Activated T-cell treated with anti-CD3 and anti-CD28 coated beads, Interleukin-2, amount 50 U/mL, for 24 hours (primary cell): ENCODE measurements around the gene NPHS1.

Experiments
- DNase-seq: peaks from one replicate; pipeline ENCODE4 v3.0.0-alpha.2; 2020
- H3K27ac Mint-ChIP-seq: 2 replicates; pipeline ENCODE4 v1.8.0; 2020; ENCODE audit warnings: mild to moderate bottlenecking, mixed read lengths
- H3K27me3 Mint-ChIP-seq: 2 replicates; pipeline ENCODE4 v1.8.0; 2020; ENCODE audit warnings: mixed read lengths
- H3K36me3 Mint-ChIP-seq: 2 replicates; pipeline ENCODE4 v1.8.0; 2020; ENCODE audit warnings: low read depth, mixed read lengths
- H3K4me1 Mint-ChIP-seq: 2 replicates; pipeline ENCODE4 v1.8.0; 2020; ENCODE audit warnings: low read depth, mixed read lengths
- H3K4me3 Mint-ChIP-seq: 2 replicates; pipeline ENCODE4 v1.8.0; 2020; ENCODE audit warnings: mild to moderate bottlenecking, moderate library complexity, mixed read lengths
- H3K9me3 Mint-ChIP-seq: 2 replicates; pipeline ENCODE4 v1.8.0; 2020; ENCODE audit warnings: mixed read lengths

The NPHS1 gene

GRCh38 chr19:35868172-35868822 is 16.0 kb upstream of the NPHS1 start, which contains the start of gene APLP1:
Gene APLP1, plus strand, starts transcription at chr19:35868574. Its CDS starts 63 bp downstream, at chr19:35868637.
- no peak within 1 kb of the TSS for H3K27ac Mint-ChIP-seq
- peaks cover 58% of the 10 kb centered on the region for H3K27me3 Mint-ChIP-seq

GRCh38 chr19:35863018-35863417 is 10.7 kb upstream of the NPHS1 start:
- Mint-ChIP-seq H3K4me3 (no peak overlapping the region), H3K9me3 (no peaks in the 10 kb centered on the region), H3K36me3 (no peaks in the 10 kb centered on the region), H3K27me3 (peaks cover 70% of the 10 kb centered on the region), H3K4me1 (peaks cover 4% of the 10 kb centered on the region), H3K27ac (no peak overlapping the region)
- no peak for DNase-seq

More at GRCh38 chr19:35868172-35868822, 16.0 kb upstream of the NPHS1 start, which contains the start of gene APLP1:
- DNase-seq, result peak; percentile 85
- Mint-ChIP-seq H3K36me3 (no peaks in the 10 kb centered on the region), H3K4me1 (peaks cover 14% of the 10 kb centered on the region), H3K4me3 (peak within 1 kb of the TSS; percentile 45), H3K9me3 (no peaks in the 10 kb centered on the region)

- Mint-ChIP-seq H3K27ac (no peak overlapping the region), H3K4me3 (no peak overlapping the region), H3K9me3 (no peaks in the 10 kb centered on the region), H3K4me1 (peaks cover 4% of the 10 kb centered on the region), H3K27me3 (peaks cover 70% of the 10 kb centered on the region), H3K36me3 (no peaks in the 10 kb centered on the region)
- no peak for DNase-seq
Measured at GRCh38 chr19:35862528-35862927, 10.2 kb upstream of the NPHS1 start.

GRCh38 chr19:35861640-35862160 is 9.4 kb upstream of the NPHS1 start:
- H3K27ac Mint-ChIP-seq, result no peak overlapping the region
- H3K36me3 Mint-ChIP-seq, result no peaks in the 10 kb centered on the region
- peaks cover 73% of the 10 kb centered on the region for H3K27me3 Mint-ChIP-seq
- H3K9me3 Mint-ChIP-seq, result no peaks in the 10 kb centered on the region
- no peak overlapping the region for H3K4me3 Mint-ChIP-seq
- peaks cover 12% of the 10 kb centered on the region for H3K4me1 Mint-ChIP-seq
- DNase-seq, result no peak

- Mint-ChIP-seq H3K36me3 (no peaks in the 10 kb centered on the region), H3K27ac (no peak overlapping the region), H3K4me3 (no peak overlapping the region), H3K4me1 (peaks cover 12% of the 10 kb centered on the region), H3K9me3 (no peaks in the 10 kb centered on the region), H3K27me3 (peaks cover 69% of the 10 kb centered on the region)
- DNase-seq, result no peak
Measured at GRCh38 chr19:35860818-35861639, 8.7 kb upstream of the NPHS1 start.

GRCh38 chr19:35860436-35860817 is 8.1 kb upstream of the NPHS1 start:
- no peaks in the 10 kb centered on the region for H3K36me3 Mint-ChIP-seq
- no peak for DNase-seq
- peaks cover 12% of the 10 kb centered on the region for H3K4me1 Mint-ChIP-seq
- peaks cover 70% of the 10 kb centered on the region for H3K27me3 Mint-ChIP-seq
- H3K9me3 Mint-ChIP-seq, result no peaks in the 10 kb centered on the region
- no peak overlapping the region for H3K4me3 Mint-ChIP-seq
- H3K27ac Mint-ChIP-seq, result no peak overlapping the region

GRCh38 chr19:35859414-35859813 is 7.1 kb upstream of the NPHS1 start:
- peaks cover 75% of the 10 kb centered on the region for H3K27me3 Mint-ChIP-seq
- no peak overlapping the region for H3K27ac Mint-ChIP-seq
- H3K36me3 Mint-ChIP-seq, result no peaks in the 10 kb centered on the region
- H3K4me3 Mint-ChIP-seq, result no peak overlapping the region
- H3K9me3 Mint-ChIP-seq, result no peaks in the 10 kb centered on the region
- DNase-seq, result no peak
- H3K4me1 Mint-ChIP-seq, result peaks cover 12% of the 10 kb centered on the region

GRCh38 chr19:35858311-35858710 is 6.0 kb upstream of the NPHS1 start:
- peaks cover 80% of the 10 kb centered on the region for H3K27me3 Mint-ChIP-seq

GRCh38 chr19:35856546-35857149 is 4.3 kb upstream of the NPHS1 start, which contains the start of gene KIRREL2:
Gene KIRREL2, plus strand, starts transcription at chr19:35856911. Its CDS starts 209 bp downstream, at chr19:35857120.
- peak; percentile 72 for DNase-seq
- Mint-ChIP-seq H3K4me3 (peak within 1 kb of the TSS; percentile 74), H3K9me3 (no peaks in the 10 kb centered on the region), H3K27ac (no peak within 1 kb of the TSS), H3K4me1 (peaks cover 15% of the 10 kb centered on the region), H3K36me3 (no peaks in the 10 kb centered on the region), H3K27me3 (peaks cover 82% of the 10 kb centered on the region)

More at GRCh38 chr19:35858311-35858710, 6.0 kb upstream of the NPHS1 start:
- no peak for DNase-seq
- Mint-ChIP-seq H3K9me3 (no peaks in the 10 kb centered on the region), H3K4me3 (no peak overlapping the region), H3K36me3 (no peaks in the 10 kb centered on the region), H3K27ac (no peak overlapping the region), H3K4me1 (peaks cover 12% of the 10 kb centered on the region)

- no peak for DNase-seq
- Mint-ChIP-seq H3K36me3 (no peaks in the 10 kb centered on the region), H3K27ac (no peak overlapping the region), H3K4me1 (peaks cover 14% of the 10 kb centered on the region), H3K9me3 (no peaks in the 10 kb centered on the region), H3K27me3 (peaks cover 75% of the 10 kb centered on the region), H3K4me3 (no peak overlapping the region)
Measured at GRCh38 chr19:35853038-35853756, 893 bp upstream of the NPHS1 start.

- Mint-ChIP-seq H3K4me3 (no peak overlapping the region), H3K27ac (no peak overlapping the region), H3K4me1 (peaks cover 9% of the 10 kb centered on the region), H3K36me3 (no peaks in the 10 kb centered on the region), H3K9me3 (no peaks in the 10 kb centered on the region), H3K27me3 (peaks cover 71% of the 10 kb centered on the region)
- DNase-seq, result no peak
Measured at GRCh38 chr19:35851213-35852028, 883 bp downstream of the NPHS1 start.

GRCh38 chr19:35848919-35849505 is 3.3 kb downstream of the NPHS1 start:
- Mint-ChIP-seq H3K4me1 (peaks cover 25% of the 10 kb centered on the region), H3K4me3 (no peak overlapping the region), H3K36me3 (no peaks in the 10 kb centered on the region), H3K9me3 (no peaks in the 10 kb centered on the region), H3K27me3 (peaks cover 77% of the 10 kb centered on the region), H3K27ac (no peak overlapping the region)
- no peak for DNase-seq

GRCh38 chr19:35848486-35848885 is 3.8 kb downstream of the NPHS1 start:
- Mint-ChIP-seq H3K27ac (no peak overlapping the region), H3K27me3 (peaks cover 81% of the 10 kb centered on the region), H3K4me3 (no peak overlapping the region), H3K36me3 (no peaks in the 10 kb centered on the region), H3K4me1 (peaks cover 25% of the 10 kb centered on the region), H3K9me3 (no peaks in the 10 kb centered on the region)
- DNase-seq, result no peak
